IMR-90 (cell line): ENCODE data around the gene COMMD1. TPM values are rescaled to one million over a fixed set of nuclear protein-coding genes. Genes with fewer than 3 reads are reported as not detected.

Source experiments
- ATAC-seq: fragments of 200-7000 bp; cut with Tn5 transposase; 2 replicates; pipeline ENCODE4 v1.9.1; 2020; ENCODE audit warnings: low read depth, mild to moderate bottlenecking, moderate library complexity
- BruUV-seq: library from RNA; stranded (reverse); fragments of 400-500 nt; replicated peaks from 2 replicates; lab custom pipeline; 2021; lab: Mats Ljungman, UMichigan
- CTCF ChIA-PET: fragments of 300-600 bp; formaldehyde crosslinking; extraction: SDS; loops from one replicate; lab custom pipeline; 2021; ENCODE audit warnings: antibody characterized with exemption; lab: Yijun Ruan, JAX
- POLR2A ChIA-PET: fragments of 300-600 bp; sonication (Branson Sonifier 250); formaldehyde crosslinking; loops from one replicate; lab custom pipeline; 2022; ENCODE audit warnings: antibody characterized with exemption; ENCODE audit not compliant: unreplicated experiment; lab: Charles Lee
- DNase-seq: peaks from one replicate; pipeline ENCODE4 v3.0.0; 2013
- H2AFZ ChIP-seq: replicated peaks from 2 replicates; pipeline ENCODE3; 2013; ENCODE audit warnings: low read length, mild to moderate bottlenecking; ENCODE audit not compliant: poor library complexity
- H2AK5ac ChIP-seq: 2 replicates; pipeline ENCODE4 v1.6.1; 2013; ENCODE audit warnings: low read depth, low read length, inconsistent platforms
- H2AK9ac ChIP-seq: replicated peaks from 2 replicates; pipeline ENCODE3; 2013; ENCODE audit warnings: mild to moderate bottlenecking, low read depth, low read length, moderate library complexity; ENCODE audit not compliant: poor library complexity
- H2BK120ac ChIP-seq: 2 replicates; pipeline ENCODE4 v1.6.1; 2013; ENCODE audit warnings: low read depth, low read length, inconsistent platforms
- H2BK15ac ChIP-seq: 3 replicates; pipeline ENCODE4 v1.6.1; 2013; ENCODE audit warnings: low read depth, low read length, inconsistent platforms
- H2BK20ac ChIP-seq: 2 replicates; pipeline ENCODE4 v1.6.1; 2013; ENCODE audit warnings: low read depth, mild to moderate bottlenecking, inconsistent platforms, low read length, moderate library complexity
- H2BK5ac ChIP-seq: 2 replicates; pipeline ENCODE4 v1.6.1; 2013; ENCODE audit warnings: mild to moderate bottlenecking, low read depth, low read length, inconsistent platforms; ENCODE audit not compliant: poor library complexity, severe bottlenecking
- H3K14ac ChIP-seq: replicated peaks from 2 replicates; pipeline ENCODE4 v1.6.1; 2013; ENCODE audit warnings: low read depth, low read length, inconsistent platforms
- H3K18ac ChIP-seq: 2 replicates; pipeline ENCODE4 v1.6.1; 2013; ENCODE audit warnings: low read depth, low read length, control low read depth
- H3K23ac ChIP-seq: 2 replicates; pipeline ENCODE4 v1.6.1; 2013; ENCODE audit warnings: low read depth, low read length, inconsistent platforms
- H3K27ac ChIP-seq: 2 replicates; pipeline ENCODE4 v1.5.1; 2013; ENCODE audit warnings: mild to moderate bottlenecking, control low read depth, low read length; ENCODE audit not compliant: insufficient read depth
- H3K27me3 ChIP-seq: 2 replicates; pipeline ENCODE4 v1.6.1; 2013; ENCODE audit warnings: low read length; ENCODE audit not compliant: control insufficient read depth, insufficient read depth
- H3K36me3 ChIP-seq: 2 replicates; pipeline ENCODE4 v1.6.1; 2013; ENCODE audit warnings: low read length, mixed read lengths; ENCODE audit not compliant: control insufficient read depth, insufficient read depth
- H3K4ac ChIP-seq: 2 replicates; pipeline ENCODE4 v1.6.1; 2013; ENCODE audit warnings: low read depth, low read length, inconsistent platforms
- H3K4me1 ChIP-seq: 2 replicates; pipeline ENCODE4 v1.6.1; 2013; ENCODE audit warnings: low read length, mixed read lengths; ENCODE audit not compliant: control insufficient read depth, insufficient read depth
- H3K4me2 ChIP-seq: 2 replicates; pipeline ENCODE4 v1.6.1; 2013; ENCODE audit warnings: low read depth, mild to moderate bottlenecking, control low read depth, low read length, moderate library complexity
- H3K4me3 ChIP-seq: 2 replicates; pipeline ENCODE4 v1.5.1; 2013; ENCODE audit warnings: low read depth, mild to moderate bottlenecking, control low read depth, low read length, moderate library complexity; ENCODE audit not compliant: insufficient read depth
- H3K56ac ChIP-seq: 2 replicates; pipeline ENCODE4 v1.6.1; 2013; ENCODE audit warnings: low read length, inconsistent platforms; ENCODE audit not compliant: insufficient read depth; ENCODE audit errors: extremely low read depth
- H3K79me1 ChIP-seq, 2 experiments: 2 replicates each; pipeline ENCODE4 v1.6.1; 2013; ENCODE audit warnings: low read length in 2 of 2, inconsistent platforms in 1 of 2, low read depth in 1 of 2
- H3K9ac ChIP-seq: 2 replicates; pipeline ENCODE4 v1.6.1; 2013; ENCODE audit warnings: low read depth, low read length, control low read depth
- H3K9me1 ChIP-seq: 2 replicates; pipeline ENCODE4 v1.6.1; 2013; ENCODE audit warnings: low read length, inconsistent platforms; ENCODE audit not compliant: insufficient read depth
- H3K9me3 ChIP-seq: 2 replicates; pipeline ENCODE4 v1.6.1; 2013; ENCODE audit warnings: low read length; ENCODE audit not compliant: control insufficient read depth, insufficient read depth
- H4K20me1 ChIP-seq: 2 replicates; pipeline ENCODE4 v1.6.1; 2013; ENCODE audit warnings: low read length, inconsistent platforms; ENCODE audit not compliant: insufficient read depth
- H4K5ac ChIP-seq: 2 replicates; pipeline ENCODE4 v1.6.1; 2013; ENCODE audit warnings: mild to moderate bottlenecking, low read depth, low read length, control low read depth
- H4K8ac ChIP-seq, 2 experiments: 2 replicates each; pipeline ENCODE4 v1.6.1; 2013; ENCODE audit warnings: low read depth in 2 of 2, low read length in 2 of 2, control low read depth in 1 of 2, inconsistent platforms in 1 of 2
- H4K91ac ChIP-seq: 2 replicates; pipeline ENCODE4 v1.6.1; 2013; ENCODE audit warnings: low read depth, low read length, inconsistent platforms; ENCODE audit not compliant: insufficient read depth
- BHLHE40 ChIP-seq: fragments of 150-350 bp; IDR thresholded peaks from 2 replicates; pipeline ENCODE4 v1.6.1; 2016; ENCODE audit warnings: mild to moderate bottlenecking, low read depth, low read length
- CEBPB ChIP-seq: IDR thresholded peaks from 2 replicates; pipeline ENCODE4 v1.6.1; 2012; ENCODE audit warnings: low read depth, low read length, improper control_type of control experiment
- CHD1 ChIP-seq: IDR thresholded peaks from 2 replicates; pipeline ENCODE4 v1.6.1; 2012; ENCODE audit warnings: low read depth, low read length, improper control_type of control experiment
- FOS ChIP-seq: fragments of 150-350 bp; IDR thresholded peaks from 2 replicates; pipeline ENCODE4 v1.6.1; 2016; ENCODE audit warnings: low read depth, low read length
- MAFK ChIP-seq: IDR thresholded peaks from 2 replicates; pipeline ENCODE4 v1.6.1; 2012; ENCODE audit warnings: low read depth, low read length, improper control_type of control experiment
- MAZ ChIP-seq: IDR thresholded peaks from 2 replicates; pipeline ENCODE4 v1.6.1; 2012; ENCODE audit warnings: low read depth, mild to moderate bottlenecking, low read length, improper control_type of control experiment, moderate library complexity, borderline replicate concordance
- MXI1 ChIP-seq: IDR thresholded peaks from 2 replicates; pipeline ENCODE4 v1.6.1; 2012; ENCODE audit warnings: low read depth, mild to moderate bottlenecking, low read length, moderate library complexity, borderline replicate concordance
- NFE2L2 ChIP-seq: fragments of 150-350 bp; IDR thresholded peaks from 2 replicates; pipeline ENCODE4 v1.6.1; 2016; ENCODE audit warnings: low read depth, mild to moderate bottlenecking, low read length
- POLR2A ChIP-seq: IDR thresholded peaks from 2 replicates; pipeline ENCODE4 v1.6.1; 2012; ENCODE audit warnings: mild to moderate bottlenecking, low read depth, low read length
- RAD21 ChIP-seq: IDR thresholded peaks from 2 replicates; pipeline ENCODE4 v1.6.1; 2012; ENCODE audit warnings: low read length, improper control_type of control experiment
- RCOR1 ChIP-seq: IDR thresholded peaks from 2 replicates; pipeline ENCODE4 v1.6.1; 2012; ENCODE audit warnings: mild to moderate bottlenecking, low read length, improper control_type of control experiment; ENCODE audit not compliant: insufficient replicate concordance
- RFX5 ChIP-seq: IDR thresholded peaks from 2 replicates; pipeline ENCODE4 v1.8.0; 2012; ENCODE audit warnings: low read depth, mild to moderate bottlenecking, low read length, moderate library complexity
- SMC3 ChIP-seq: fragments of 150-350 bp; IDR thresholded peaks from 2 replicates; pipeline ENCODE4 v1.6.1; 2016; ENCODE audit warnings: low read depth, mild to moderate bottlenecking, antibody characterized with exemption, low read length, moderate library complexity
- WGBS, 2 experiments: methylation state at CpG; one replicate each; pipeline versions ENCODE4 v1.1.5 to v1.1.7; 2013; ENCODE audit warnings: missing lambda C conversion rate in 2 of 2; ENCODE audit not compliant: insufficient read length in 1 of 2; ENCODE audit errors: extremely low coverage in 2 of 2; 5-methylcytosine and 5-hydroxymethylcytosine counted together
- dilution Hi-C: fragments of 300-500 bp; cut with HindIII; formaldehyde crosslinking; loops from one replicate; pipeline ENCODE4 v1.14.3; 2018; ENCODE audit warnings: low sequenced_read_pairs; ENCODE audit not compliant: unreplicated experiment
- in situ Hi-C: fragments of 300-500 bp; cut with MboI; formaldehyde crosslinking; loops from 3 replicates; pipeline ENCODE4 v1.14.3; 2019; ENCODE audit warnings: low sequenced_read_pairs, inconsistent platforms, mixed read lengths
- intact Hi-C: fragments of 100-400 bp; cut with micrococcal nuclease; formaldehyde crosslinking; loops from 2 replicates; pipeline ENCODE4 v1.10.0; 2022
- polyA plus RNA-seq, 3 experiments: library from polyadenylated mRNA; depleted of rRNA; stranded (reverse); fragments of >200 nt; gene quantifications; 2 replicates each; pipeline ENCODE4 v1.2.3, GENCODE V29; 2012; ENCODE audit warnings: low replicate concordance in 1 of 3
- total RNA-seq: library from RNA; depleted of rRNA; stranded (reverse); fragments of >200 nt; gene quantifications from 2 replicates; pipeline ENCODE4 v1.2.3, GENCODE V29; 2012
- TF ChIP-seq, protein P1 (sequence below): fragments of 150-350 bp; IDR thresholded peaks from 2 replicates; pipeline ENCODE4 v1.6.1; 2017; ENCODE audit warnings: mild to moderate bottlenecking, antibody characterized with exemption, low read length, low read depth
- TF ChIP-seq, protein P2 (sequence below): fragments of 150-350 bp; IDR thresholded peaks from 2 replicates; pipeline ENCODE4 v1.6.1; 2016; ENCODE audit warnings: low read depth, mild to moderate bottlenecking, low read length, moderate library complexity, borderline replicate concordance
- TF ChIP-seq, protein P3 (sequence below): conservative IDR thresholded peaks from 2 replicates; pipeline ENCODE4 v1.5.1; 2012; ENCODE audit warnings: mild to moderate bottlenecking, low read depth, low read length, improper control_type of control experiment

Gene COMMD1
- total and polyA plus RNA-seq, 2 of the 4 experiments (the other 2 are of a cell fraction): 42.8 to 60.4 TPM

DNA sequence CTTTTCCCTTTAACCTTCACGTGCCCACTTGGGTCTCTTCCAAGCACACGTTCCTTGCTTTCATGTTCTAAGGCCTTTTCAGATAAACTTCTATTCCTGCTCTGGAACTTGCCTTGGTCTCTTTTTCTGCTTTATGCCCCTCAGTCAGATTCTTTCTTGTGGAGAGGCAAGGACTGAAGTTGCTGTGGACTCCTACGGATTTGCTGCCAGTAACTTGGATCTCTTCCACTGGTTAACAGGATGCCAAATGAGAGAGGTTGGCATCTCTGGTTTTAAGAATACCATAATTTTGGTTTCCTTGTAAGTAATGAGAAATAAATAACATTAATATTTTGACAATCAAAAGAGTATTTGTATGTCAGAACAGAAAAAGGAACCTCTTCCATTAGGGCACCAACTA, 33.0 kb downstream of the COMMD1 start:
- no TSS peak for BruUV-seq
- H3K4me3 ChIP-seq: no peak overlapping the region
- no peak overlapping the region for H2BK120ac ChIP-seq
- POLR2A ChIA-PET: no interaction called here
- no peak overlapping the region for H4K8ac ChIP-seq
- no peaks in the 10 kb centered on the region for H4K20me1 ChIP-seq
- H3K9ac ChIP-seq: no peak overlapping the region
- no peak overlapping the region for H4K5ac ChIP-seq
- intact Hi-C loops: no loop called here
- no peak overlapping the region for H3K27ac ChIP-seq
- H3K4ac ChIP-seq: no peak overlapping the region
- dilution Hi-C loops: no loop called here
- no peak overlapping the region for H2AK9ac ChIP-seq
- H3K36me3 ChIP-seq: 0 out of 2 replicates have a peak, but pooled peaks cover 2% of the 10 kb centered on the region
- H3K18ac ChIP-seq: no peak overlapping the region
- no peak overlapping the region for H2AFZ ChIP-seq
- peaks cover 2% of the 10 kb centered on the region; the same call in 1 of the 2 replicates for H3K4me1 ChIP-seq
- in situ Hi-C loops: no loop called here
- DNase-seq (no peak), ATAC-seq (no peak)
- H3K27me3 ChIP-seq: no peaks in the 10 kb centered on the region
- no peak overlapping the region for H4K91ac ChIP-seq
- H2AK5ac ChIP-seq: no peak overlapping the region
- no CpG with 5 or more reads among the region's 3 CpGs for WGBS, 2 experiments
- 0 out of 2 replicates have a peak, but pooled peaks cover 4% of the 10 kb centered on the region for H3K9me1 ChIP-seq
- H3K4me2 ChIP-seq: no peak overlapping the region
- H3K9me3 ChIP-seq: no peaks in the 10 kb centered on the region
- no peak overlapping the region for H2BK20ac ChIP-seq
- H3K23ac ChIP-seq: no peak overlapping the region
- no peak overlapping the region for H2BK5ac ChIP-seq
- CTCF ChIA-PET: no interaction called here
- peaks cover 3 to 6% of the 10 kb centered on the region in 2 experiments; a peak in 2 of 4 replicates for H3K79me1 ChIP-seq
- H3K14ac ChIP-seq: no peak overlapping the region
- no peak overlapping the region for H3K56ac ChIP-seq
- TF ChIP-seq RAD21 (no peak), FOS (no peak), NFE2L2 (no peak), BHLHE40 (no peak), RFX5 (no peak), MXI1 (no peak), SMC3 (no peak), CEBPB (no peak), MAZ (no peak), MAFK (no peak), POLR2A (no peak), CHD1 (no peak), RCOR1 (no peak)
- TF ChIP-seq, protein P1, sequence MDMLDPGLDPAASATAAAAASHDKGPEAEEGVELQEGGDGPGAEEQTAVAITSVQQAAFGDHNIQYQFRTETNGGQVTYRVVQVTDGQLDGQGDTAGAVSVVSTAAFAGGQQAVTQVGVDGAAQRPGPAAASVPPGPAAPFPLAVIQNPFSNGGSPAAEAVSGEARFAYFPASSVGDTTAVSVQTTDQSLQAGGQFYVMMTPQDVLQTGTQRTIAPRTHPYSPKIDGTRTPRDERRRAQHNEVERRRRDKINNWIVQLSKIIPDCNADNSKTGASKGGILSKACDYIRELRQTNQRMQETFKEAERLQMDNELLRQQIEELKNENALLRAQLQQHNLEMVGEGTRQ: no peak
- TF ChIP-seq, protein P2, sequence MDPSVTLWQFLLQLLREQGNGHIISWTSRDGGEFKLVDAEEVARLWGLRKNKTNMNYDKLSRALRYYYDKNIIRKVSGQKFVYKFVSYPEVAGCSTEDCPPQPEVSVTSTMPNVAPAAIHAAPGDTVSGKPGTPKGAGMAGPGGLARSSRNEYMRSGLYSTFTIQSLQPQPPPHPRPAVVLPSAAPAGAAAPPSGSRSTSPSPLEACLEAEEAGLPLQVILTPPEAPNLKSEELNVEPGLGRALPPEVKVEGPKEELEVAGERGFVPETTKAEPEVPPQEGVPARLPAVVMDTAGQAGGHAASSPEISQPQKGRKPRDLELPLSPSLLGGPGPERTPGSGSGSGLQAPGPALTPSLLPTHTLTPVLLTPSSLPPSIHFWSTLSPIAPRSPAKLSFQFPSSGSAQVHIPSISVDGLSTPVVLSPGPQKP: no peak
- TF ChIP-seq, protein P3, sequence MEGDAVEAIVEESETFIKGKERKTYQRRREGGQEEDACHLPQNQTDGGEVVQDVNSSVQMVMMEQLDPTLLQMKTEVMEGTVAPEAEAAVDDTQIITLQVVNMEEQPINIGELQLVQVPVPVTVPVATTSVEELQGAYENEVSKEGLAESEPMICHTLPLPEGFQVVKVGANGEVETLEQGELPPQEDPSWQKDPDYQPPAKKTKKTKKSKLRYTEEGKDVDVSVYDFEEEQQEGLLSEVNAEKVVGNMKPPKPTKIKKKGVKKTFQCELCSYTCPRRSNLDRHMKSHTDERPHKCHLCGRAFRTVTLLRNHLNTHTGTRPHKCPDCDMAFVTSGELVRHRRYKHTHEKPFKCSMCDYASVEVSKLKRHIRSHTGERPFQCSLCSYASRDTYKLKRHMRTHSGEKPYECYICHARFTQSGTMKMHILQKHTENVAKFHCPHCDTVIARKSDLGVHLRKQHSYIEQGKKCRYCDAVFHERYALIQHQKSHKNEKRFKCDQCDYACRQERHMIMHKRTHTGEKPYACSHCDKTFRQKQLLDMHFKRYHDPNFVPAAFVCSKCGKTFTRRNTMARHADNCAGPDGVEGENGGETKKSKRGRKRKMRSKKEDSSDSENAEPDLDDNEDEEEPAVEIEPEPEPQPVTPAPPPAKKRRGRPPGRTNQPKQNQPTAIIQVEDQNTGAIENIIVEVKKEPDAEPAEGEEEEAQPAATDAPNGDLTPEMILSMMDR: no peak
- no peak overlapping the region for H2BK15ac ChIP-seq
